GM21360 (cell line): Measurements from ENCODE around the gene CSRNP2.

Experiments
- ATAC-seq: cut with Tn5 transposase; IDR thresholded peaks from one replicate; pipeline ENCODE4 v1.9.1; 2021; ENCODE audit warnings: mild to moderate bottlenecking, moderate library complexity; ENCODE audit not compliant: unreplicated experiment

CSRNP2 gene, protein sequence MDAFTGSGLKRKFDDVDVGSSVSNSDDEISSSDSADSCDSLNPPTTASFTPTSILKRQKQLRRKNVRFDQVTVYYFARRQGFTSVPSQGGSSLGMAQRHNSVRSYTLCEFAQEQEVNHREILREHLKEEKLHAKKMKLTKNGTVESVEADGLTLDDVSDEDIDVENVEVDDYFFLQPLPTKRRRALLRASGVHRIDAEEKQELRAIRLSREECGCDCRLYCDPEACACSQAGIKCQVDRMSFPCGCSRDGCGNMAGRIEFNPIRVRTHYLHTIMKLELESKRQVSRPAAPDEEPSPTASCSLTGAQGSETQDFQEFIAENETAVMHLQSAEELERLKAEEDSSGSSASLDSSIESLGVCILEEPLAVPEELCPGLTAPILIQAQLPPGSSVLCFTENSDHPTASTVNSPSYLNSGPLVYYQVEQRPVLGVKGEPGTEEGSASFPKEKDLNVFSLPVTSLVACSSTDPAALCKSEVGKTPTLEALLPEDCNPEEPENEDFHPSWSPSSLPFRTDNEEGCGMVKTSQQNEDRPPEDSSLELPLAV

DNA sequence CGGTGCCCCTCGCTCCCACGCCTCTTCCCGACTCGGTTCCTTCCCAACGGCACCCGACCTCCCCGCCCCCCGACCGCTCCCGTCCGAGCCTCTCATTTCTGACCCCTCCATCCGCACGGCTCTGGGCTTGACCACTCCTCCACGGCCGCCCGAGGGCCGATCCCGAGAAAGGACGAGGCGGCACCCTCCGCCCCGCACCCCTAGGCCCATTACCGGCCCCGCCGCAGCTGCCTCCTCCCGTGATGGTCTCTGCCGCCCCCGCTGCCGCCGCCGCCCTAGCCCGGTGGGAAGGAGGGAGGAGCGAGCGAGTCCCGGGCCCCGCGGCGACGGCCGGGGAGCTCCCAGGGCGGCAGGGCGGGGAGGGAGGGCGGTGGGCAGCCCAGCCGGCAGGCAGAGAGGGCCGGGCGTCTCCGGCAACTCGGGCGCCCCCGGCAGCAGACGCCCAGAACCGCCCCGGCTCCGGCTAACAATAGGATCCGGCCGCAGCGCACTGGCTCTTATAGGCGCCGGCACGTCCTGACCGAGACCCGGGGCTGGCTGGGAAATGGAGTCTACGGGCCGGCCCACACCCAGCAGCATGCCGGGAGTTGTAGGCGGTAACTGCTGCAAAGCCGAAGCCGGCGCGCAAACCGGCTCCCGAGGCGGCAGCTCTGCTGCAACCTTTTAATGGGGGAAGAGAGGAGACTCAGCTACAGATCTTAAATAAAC lies at the start of gene CSRNP2:
CSRNP2 (minus strand) TSS at position 471 of the 708 bp plus-strand sequence. CDS start 7,035 bp downstream, outside the sequence.
- ATAC-seq, result peak; percentile 92

DNA sequence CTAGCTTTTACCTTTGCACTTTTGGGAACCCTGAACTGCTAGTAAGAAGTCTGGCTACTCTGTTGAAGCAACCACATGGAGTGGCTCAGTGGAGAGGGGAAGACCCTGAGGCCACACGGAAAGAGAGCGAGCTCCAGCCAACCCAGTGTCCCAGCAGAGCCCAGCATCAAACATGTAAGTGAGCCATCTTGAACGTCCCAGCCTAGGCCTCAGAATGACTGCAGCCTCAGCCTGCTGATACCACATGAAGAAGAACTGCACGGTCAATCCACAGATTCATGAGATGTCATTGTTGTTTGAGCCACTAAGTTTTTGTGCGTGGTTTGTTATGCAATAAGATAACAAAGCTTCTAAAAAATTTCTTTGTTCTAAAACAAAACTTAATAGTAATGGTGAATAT lies 49.3 kb upstream of the CSRNP2 start:
- ATAC-seq, result no peak

DNA sequence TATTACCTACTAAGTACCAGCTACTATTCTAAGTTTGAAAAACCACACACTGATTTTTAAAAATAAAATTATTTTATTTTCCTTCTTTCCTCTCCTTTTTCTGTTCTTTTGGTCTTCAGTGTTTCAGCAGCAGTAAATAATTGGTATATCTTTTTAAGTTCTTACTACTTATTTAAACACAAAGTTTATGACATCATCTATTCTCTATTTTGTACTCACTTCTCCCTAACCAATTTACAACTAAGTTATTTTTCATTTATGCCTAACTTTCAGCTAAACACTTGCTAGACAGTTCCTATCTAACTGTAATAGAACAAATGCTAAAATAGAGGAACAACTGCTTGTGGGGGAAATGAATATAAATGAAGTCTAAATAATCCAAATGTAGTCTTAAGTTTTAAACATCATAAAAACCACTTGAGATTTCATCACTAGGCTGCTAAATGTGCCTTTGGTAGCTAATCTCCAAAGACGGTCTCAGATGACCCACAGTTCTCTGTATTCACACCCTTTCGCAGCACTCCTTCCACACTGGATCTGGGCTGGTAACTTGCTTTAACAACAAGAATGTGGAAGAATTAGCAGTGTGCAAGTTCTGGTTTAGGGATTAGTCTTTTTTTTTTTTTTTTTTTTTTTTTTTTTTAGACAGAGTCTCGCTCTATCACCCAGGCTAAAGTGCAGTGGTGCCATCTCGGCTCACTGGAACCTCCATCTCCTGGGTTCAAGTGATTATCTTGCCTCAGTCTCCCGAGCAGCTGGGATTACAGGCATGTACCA lies 48.5 kb upstream of the CSRNP2 start:
- no peak for ATAC-seq

- ATAC-seq, result no peak
These were observed 45.5 kb upstream of the CSRNP2 start for GRCh38 chr12:51128919-51129318.

DNA sequence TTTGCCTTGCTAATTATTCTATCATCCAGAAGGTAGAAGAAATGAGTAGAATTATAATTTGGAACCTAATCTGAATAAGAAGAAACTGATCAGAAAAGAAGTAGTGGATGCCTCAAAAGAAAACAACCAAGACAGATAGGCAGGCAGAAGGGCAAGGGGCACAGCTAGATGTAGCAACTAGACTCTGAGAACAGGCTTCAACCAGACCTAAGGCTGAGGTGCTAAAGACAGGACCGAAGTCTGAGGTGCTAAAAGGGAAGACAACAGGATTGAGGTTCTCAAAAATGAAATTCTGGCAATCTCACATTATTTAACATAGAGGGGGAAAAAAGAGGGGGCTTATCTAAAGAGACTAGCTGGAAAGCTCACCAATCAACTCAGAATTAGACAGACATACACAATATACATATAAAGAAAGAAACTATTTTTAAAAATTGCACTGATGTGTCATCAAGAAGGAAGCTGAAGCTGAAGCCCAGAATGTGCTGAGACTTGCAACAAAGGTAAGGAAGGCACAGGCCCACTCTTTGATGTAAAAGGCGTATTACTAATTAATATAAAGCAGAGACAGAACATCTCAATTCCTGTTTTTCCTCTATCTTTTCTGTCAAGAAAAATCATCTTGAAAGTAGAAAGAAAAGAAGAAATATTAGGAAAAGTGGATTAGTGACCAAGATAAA lies 43.8 kb upstream of the CSRNP2 start:
- no peak for ATAC-seq

- ATAC-seq, result no peak
These were observed 42.9 kb upstream of the CSRNP2 start for GRCh38 chr12:51126297-51126696.

- ATAC-seq, result no peak
These were observed 41.1 kb upstream of the CSRNP2 start for GRCh38 chr12:51124504-51124903.

GRCh38 chr12:51122844-51123243 lies 39.4 kb upstream of the CSRNP2 start:
- no peak for ATAC-seq

- ATAC-seq, result no peak
These were observed 35.3 kb upstream of the CSRNP2 start for GRCh38 chr12:51118706-51119105.

- ATAC-seq, result no peak
These were observed 32.1 kb upstream of the CSRNP2 start for GRCh38 chr12:51115533-51115932.

DNA sequence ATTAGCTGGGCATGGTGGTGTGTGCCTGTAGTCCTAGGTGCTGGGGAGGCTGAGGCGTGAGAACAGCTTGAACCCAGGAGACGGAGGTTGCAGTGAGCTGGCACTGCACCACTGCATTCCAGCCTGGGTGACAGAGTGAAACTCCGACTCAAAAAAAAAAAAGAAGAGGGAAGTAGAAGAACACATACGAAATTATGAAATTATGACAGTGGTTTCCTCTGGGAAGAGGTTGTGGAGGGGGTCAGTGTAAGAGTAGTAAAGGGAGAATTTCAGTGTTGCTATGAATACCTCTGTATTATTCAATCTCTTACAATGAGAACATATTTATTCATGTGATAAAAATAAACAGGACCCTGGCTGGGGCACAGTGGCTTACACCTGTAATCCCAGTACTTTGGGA lies 24.7 kb upstream of the CSRNP2 start:
- ATAC-seq, result no peak

GRCh38 chr12:51103977-51104376 lies 20.6 kb upstream of the CSRNP2 start:
- no peak for ATAC-seq

GRCh38 chr12:51098611-51099010 lies 15.2 kb upstream of the CSRNP2 start:
- ATAC-seq, result no peak

GRCh38 chr12:51090705-51091229 lies 7.4 kb upstream of the CSRNP2 start:
- no peak for ATAC-seq

DNA sequence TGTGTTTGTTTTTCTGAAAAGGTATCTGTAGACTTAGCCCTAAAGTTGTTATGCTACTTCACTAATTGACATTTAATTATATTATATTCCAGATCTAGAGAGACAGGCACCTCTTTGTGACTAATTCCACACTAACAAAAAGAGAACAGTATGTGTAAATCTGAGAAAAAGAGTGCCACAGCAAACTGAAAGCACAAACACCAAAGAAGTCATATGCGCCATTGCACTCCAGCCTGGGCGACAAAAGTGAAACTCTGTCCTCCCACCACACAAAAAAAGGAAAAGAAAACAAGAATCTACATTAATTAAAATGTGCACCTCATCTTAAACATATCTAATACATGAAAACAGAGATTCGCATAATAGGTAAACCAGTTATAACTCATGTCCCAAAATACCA lies 4.4 kb upstream of the CSRNP2 start:
- no peak for ATAC-seq

DNA sequence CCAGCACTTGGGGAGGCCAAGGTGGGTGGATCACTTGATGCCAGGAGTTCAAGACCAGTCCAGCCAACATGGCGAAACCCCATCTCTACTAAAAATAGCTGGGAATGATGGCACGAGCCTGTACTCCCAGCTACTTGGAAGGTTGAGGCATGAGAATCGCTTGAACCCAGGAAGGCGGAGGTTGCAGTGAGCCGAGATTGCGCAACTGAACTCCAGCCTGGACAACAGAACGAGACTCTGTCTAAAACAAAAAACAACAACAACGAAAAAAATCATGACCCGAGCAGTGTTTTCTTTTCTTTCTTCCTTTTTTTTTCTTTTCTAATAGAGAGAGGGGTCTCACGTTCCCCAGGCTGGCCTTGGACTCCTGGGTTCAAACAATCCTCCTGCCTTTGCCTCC lies 3.5 kb upstream of the CSRNP2 start:
- no peak for ATAC-seq

GRCh38 chr12:51085757-51086156 lies 2.4 kb upstream of the CSRNP2 start:
- ATAC-seq, result no peak

DNA sequence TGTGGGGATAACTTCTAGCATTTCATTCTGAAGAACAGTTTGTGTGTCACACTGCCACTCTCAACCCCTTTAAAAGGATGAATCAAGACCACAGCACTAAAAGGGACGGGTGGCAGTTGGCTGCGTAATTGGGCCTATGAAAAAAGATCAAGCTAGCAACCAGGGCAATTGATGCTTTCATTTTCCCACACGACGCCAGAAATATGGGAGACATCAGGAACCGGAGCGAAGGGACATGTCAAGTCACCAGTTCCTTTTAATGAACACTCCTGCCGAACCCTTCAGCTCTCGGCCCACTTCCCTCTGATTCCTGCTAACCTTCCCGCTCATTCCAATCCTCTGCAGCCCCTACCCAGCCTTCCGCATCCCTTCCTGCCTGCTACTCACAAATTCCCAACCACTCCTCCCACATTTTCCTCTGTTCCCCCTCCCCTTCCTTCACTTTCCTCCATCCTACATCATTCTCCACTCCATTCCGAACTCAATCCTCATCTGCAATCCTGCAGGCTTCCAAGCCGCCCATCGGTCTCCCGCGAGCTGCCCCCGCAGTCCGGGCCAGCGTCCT lies 753 bp downstream of the CSRNP2 start:
- no peak for ATAC-seq

GRCh38 chr12:51081421-51081820 lies 2.0 kb downstream of the CSRNP2 start:
- ATAC-seq, result no peak

DNA sequence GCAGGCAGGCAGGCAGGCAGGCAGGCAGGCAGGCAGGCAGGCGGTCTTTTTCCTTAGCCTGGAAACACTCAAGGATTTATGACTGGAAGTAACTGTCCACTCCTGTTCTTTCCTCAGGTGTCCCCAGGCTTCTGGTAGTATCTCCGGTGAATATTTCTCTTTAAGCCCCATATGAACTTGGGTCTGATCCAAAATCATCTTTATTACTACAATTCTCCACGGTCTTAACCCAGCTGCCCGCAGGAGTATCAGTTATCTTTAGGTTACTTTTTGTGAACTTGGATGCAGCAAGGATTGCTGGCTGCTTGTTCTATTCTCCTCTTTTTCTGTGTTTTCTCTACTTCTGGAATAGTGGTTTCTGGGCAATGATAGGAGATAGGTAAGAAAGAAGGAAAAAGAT lies 3.3 kb downstream of the CSRNP2 start:
- no peak for ATAC-seq
